Mesothelial cell of epicardium (in vitro differentiated cells): Measurements from ENCODE around the gene DPH1. TPM values are rescaled to one million over a fixed set of nuclear protein-coding genes. Genes with fewer than 3 reads are reported as not detected.

Experiments used
- DNase-seq, 2 experiments: peaks; one replicate each; pipeline ENCODE4 v3.0.0; 2021; ENCODE audit warnings: low spot score in 2 of 2; ENCODE audit not compliant: unreplicated experiment in 2 of 2
- H3K27ac Mint-ChIP-seq: 2 replicates; pipeline ENCODE4 v1.8.0; 2021; ENCODE audit warnings: mixed read lengths
- H3K27me3 Mint-ChIP-seq: 2 replicates; pipeline ENCODE4 v1.8.0; 2021; ENCODE audit warnings: low read depth, mixed read lengths
- H3K36me3 Mint-ChIP-seq: 2 replicates; pipeline ENCODE4 v1.8.0; 2021; ENCODE audit warnings: mixed read lengths
- H3K4me1 Mint-ChIP-seq: 2 replicates; pipeline ENCODE4 v1.8.0; 2021; ENCODE audit warnings: mixed read lengths
- H3K4me3 Mint-ChIP-seq: 2 replicates; pipeline ENCODE4 v1.8.0; 2021; ENCODE audit warnings: mild to moderate bottlenecking, moderate library complexity, mixed read lengths
- H3K9me3 Mint-ChIP-seq: 2 replicates; pipeline ENCODE4 v1.8.0; 2021; ENCODE audit warnings: mixed read lengths
- total RNA-seq: library from RNA; stranded (reverse); gene quantifications from 3 replicates; pipeline ENCODE4 v1.2.1, GENCODE V29; 2021
- TF ChIP-seq, protein P1 (sequence below): fragments of 200-600 bp; sonication (generic); IDR thresholded peaks from one replicate; pipeline ENCODE4 v1.5.0; 2021; ENCODE audit warnings: antibody characterized with exemption; ENCODE audit not compliant: unreplicated experiment

Gene DPH1
- total RNA-seq, 1 donor from 2014 or later, result 63.8 TPM

- H3K27me3 Mint-ChIP-seq, result peaks cover 5% of the 10 kb centered on the region
Observed at GRCh38 chr17:2059547-2060384, 29.8 kb downstream of the DPH1 start.

DNA sequence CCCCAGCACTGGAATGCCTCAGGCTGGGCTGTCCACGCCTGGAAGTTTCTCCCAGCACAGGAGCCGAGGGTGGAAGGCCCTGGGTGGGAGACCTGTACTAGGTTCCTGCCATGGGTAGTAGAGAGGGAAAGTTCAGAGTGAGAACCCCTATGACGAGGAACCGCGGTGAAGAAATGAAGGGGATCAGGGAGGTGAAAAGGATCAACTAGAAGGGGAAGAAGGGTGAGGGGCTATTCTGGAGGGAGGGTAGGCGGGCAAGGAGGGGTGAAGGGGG lies 30.4 kb downstream of the DPH1 start:
- peaks cover 19% of the 10 kb centered on the region for H3K36me3 Mint-ChIP-seq

More at GRCh38 chr17:2059547-2060384, 29.8 kb downstream of the DPH1 start:
- TF ChIP-seq, protein P1, sequence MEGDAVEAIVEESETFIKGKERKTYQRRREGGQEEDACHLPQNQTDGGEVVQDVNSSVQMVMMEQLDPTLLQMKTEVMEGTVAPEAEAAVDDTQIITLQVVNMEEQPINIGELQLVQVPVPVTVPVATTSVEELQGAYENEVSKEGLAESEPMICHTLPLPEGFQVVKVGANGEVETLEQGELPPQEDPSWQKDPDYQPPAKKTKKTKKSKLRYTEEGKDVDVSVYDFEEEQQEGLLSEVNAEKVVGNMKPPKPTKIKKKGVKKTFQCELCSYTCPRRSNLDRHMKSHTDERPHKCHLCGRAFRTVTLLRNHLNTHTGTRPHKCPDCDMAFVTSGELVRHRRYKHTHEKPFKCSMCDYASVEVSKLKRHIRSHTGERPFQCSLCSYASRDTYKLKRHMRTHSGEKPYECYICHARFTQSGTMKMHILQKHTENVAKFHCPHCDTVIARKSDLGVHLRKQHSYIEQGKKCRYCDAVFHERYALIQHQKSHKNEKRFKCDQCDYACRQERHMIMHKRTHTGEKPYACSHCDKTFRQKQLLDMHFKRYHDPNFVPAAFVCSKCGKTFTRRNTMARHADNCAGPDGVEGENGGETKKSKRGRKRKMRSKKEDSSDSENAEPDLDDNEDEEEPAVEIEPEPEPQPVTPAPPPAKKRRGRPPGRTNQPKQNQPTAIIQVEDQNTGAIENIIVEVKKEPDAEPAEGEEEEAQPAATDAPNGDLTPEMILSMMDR, result no peak
- peaks cover 17% of the 10 kb centered on the region for H3K36me3 Mint-ChIP-seq
- H3K4me1 Mint-ChIP-seq, result peaks cover 54% of the 10 kb centered on the region
- no peaks in the 10 kb centered on the region for H3K9me3 Mint-ChIP-seq
- H3K27ac Mint-ChIP-seq, result peak overlapping the region; percentile 90
- DNase-seq, result no peak
- peak overlapping the region; percentile 62 for H3K4me3 Mint-ChIP-seq

DNA sequence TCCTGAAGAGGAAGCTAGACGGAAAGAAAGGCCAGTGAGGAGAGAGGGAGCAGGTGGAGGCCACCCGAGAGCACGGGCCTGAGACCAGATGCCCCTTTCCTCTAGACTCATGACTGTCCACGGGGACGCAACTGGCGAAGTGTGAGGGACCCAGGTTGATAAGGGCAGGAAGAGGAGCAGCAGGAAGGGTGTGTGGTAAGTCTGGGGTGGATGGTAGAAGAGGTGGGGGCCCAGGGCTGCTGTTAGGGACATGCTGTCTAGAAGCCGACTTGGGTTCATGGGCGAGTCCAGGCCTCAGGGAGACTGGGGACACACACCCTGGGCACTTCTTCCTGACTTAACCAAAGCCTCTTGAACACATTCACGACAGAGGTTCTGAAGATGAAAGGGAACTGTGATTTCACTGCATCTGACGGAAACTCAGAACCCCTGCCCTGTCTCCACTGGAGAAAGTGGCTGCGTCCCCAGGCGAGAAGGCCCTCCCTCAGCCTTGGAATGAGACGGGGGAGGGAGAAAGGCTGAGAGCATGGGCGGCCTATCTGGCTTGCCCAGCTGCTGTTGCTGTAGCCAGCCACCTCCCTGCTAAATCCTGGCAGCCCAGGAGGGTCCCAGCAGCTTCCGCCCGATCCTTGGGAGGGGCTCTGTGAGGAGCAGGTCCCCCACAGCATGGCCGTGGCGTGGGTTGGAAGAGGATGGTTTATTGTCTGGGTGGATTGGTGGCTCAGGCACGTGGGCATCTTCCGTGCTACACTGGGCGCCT lies 30.9 kb downstream of the DPH1 start:
- Mint-ChIP-seq H3K4me3 (peak overlapping the region; percentile 39), H3K27ac (peak overlapping the region; percentile 76), H3K36me3 (peaks cover 19% of the 10 kb centered on the region), H3K27me3 (peaks cover 5% of the 10 kb centered on the region), H3K4me1 (peaks cover 63% of the 10 kb centered on the region), H3K9me3 (no peaks in the 10 kb centered on the region)
- no peak for DNase-seq
- TF ChIP-seq, protein P1, result no peak

More for the DNA sequence above, 30.4 kb downstream of the DPH1 start:
- no peak for DNase-seq
- TF ChIP-seq, protein P1, result no peak
- H3K27ac Mint-ChIP-seq, result peak overlapping the region; percentile 76
- peaks cover 59% of the 10 kb centered on the region for H3K4me1 Mint-ChIP-seq
- peaks cover 5% of the 10 kb centered on the region for H3K27me3 Mint-ChIP-seq
- H3K9me3 Mint-ChIP-seq, result no peaks in the 10 kb centered on the region
- peak overlapping the region; percentile 39 for H3K4me3 Mint-ChIP-seq

DNA sequence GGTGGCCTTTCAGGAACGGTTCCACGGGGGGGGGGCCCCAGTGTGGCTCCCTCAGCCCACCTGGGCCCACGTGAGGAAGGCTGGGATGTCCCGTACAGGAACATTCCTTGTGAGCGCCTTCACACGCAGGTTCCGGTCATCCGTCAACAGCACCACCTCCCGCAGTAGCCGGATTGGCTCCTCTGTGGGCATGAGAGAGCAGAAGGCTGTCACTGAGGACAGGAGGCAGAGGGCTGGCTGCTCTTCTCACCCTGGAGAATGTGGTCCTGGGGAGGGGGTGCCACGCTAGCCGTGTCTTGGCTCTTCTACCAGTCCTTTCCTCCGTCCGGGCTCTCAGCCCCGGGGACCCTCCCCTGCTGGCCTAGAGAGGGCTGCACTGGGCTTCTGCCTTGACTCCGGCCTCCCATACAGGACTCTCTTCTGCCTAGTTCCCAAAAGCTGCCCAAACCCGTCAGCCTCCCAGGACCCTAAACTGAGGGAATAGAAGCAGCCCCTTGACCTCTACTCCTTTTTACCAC lies 31.5 kb downstream of the DPH1 start:
- DNase-seq, result no peak
- Mint-ChIP-seq H3K4me3 (no peak overlapping the region), H3K4me1 (peaks cover 68% of the 10 kb centered on the region), H3K9me3 (no peaks in the 10 kb centered on the region), H3K27ac (peak overlapping the region; percentile 76), H3K27me3 (peaks cover 5% of the 10 kb centered on the region), H3K36me3 (peaks cover 19% of the 10 kb centered on the region)
- TF ChIP-seq, protein P1, result no peak

DNA sequence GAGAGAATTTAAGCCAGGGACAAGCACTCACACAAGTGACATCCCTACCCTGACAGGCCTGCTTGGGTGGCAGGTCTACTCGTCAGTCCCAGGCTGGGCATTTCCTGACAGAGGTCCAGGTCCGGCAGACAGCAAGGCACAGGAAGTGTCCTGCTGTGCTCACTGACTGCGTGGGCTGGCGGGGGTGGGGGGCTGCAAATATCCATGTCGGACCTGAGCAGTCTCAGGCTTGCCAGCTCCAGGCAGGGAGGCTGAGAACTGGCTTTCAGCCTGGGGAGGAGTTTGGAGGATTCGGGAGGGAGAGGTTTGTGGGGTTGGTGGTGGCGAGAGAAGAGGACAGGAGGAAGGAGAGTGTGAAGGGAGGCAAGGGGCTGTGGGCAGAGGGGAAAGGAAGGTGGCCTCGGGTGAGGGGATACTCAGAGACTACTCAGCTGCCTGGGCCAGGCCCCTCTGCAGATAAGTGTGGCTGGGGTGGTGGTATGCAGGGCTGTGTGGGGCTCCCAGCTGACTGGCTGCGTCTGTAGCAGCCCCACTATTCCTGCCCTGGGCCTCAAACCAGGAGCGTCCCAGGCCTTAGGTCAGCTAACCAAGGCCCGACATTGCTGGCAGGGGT lies 32.7 kb downstream of the DPH1 start:
- H3K36me3 Mint-ChIP-seq, result peaks cover 19% of the 10 kb centered on the region
- peak overlapping the region; percentile 76 for H3K27ac Mint-ChIP-seq
- TF ChIP-seq, protein P1, result no peak
- no peak for DNase-seq
- H3K4me3 Mint-ChIP-seq, result no peak overlapping the region
- H3K9me3 Mint-ChIP-seq, result no peaks in the 10 kb centered on the region
- peaks cover 74% of the 10 kb centered on the region for H3K4me1 Mint-ChIP-seq
- H3K27me3 Mint-ChIP-seq, result peaks cover 4% of the 10 kb centered on the region
